H1 (cell line): Measurements from ENCODE around the gene SPTB. TPM values are rescaled to one million over a fixed set of nuclear protein-coding genes. Genes with fewer than 3 reads are reported as not detected.

Experiments
- ASH2L ChIP-seq: fragments of 200-600, 300-600 bp; sonication (generic); IDR thresholded peaks from one replicate; pipeline ENCODE4 v1.7.1; 2017; ENCODE audit warnings: low read length
- BRCA1 ChIP-seq: IDR thresholded peaks from 2 replicates; pipeline ENCODE4 v1.6.1; 2012; ENCODE audit warnings: low read depth, low read length, improper control_type of control experiment
- CBX8 ChIP-seq: fragments of 300-800, 300-1000 bp; sonication (generic); IDR thresholded peaks from 2 replicates; pipeline ENCODE4 v1.7.1; 2016; ENCODE audit warnings: low read depth, low read length, borderline replicate concordance
- CEBPB ChIP-seq: IDR thresholded peaks from 2 replicates; pipeline ENCODE4 v1.6.1; 2012; ENCODE audit warnings: low read depth, low read length
- MAFK ChIP-seq: IDR thresholded peaks from 2 replicates; pipeline ENCODE4 v1.6.1; 2012; ENCODE audit warnings: low read depth, mild to moderate bottlenecking, improper control_type of control experiment, low read length
- POLR2A ChIP-seq, 2 experiments: IDR thresholded peaks; 1 replicate in 1 of 2; 2 replicates in 1 of 2; pipeline ENCODE4 v1.6.1; 2011; ENCODE audit warnings: low read depth in 2 of 2, low read length in 2 of 2, mild to moderate bottlenecking in 2 of 2; ENCODE audit errors: control extremely low read depth in 1 of 2
- TAF7 ChIP-seq: optimal IDR thresholded peaks from 2 replicates; pipeline ENCODE3; 2011; ENCODE audit warnings: low read depth, mild to moderate bottlenecking, inconsistent platforms, low read length, moderate library complexity, borderline replicate concordance
- polyA plus RNA-seq, 7 experiments: library from polyadenylated mRNA; depleted of rRNA in 3 of 7; stranded (reverse) in 5 of 7; unstranded in 2 of 7; fragments of >200 nt in 5 of 7; fragments of 200-250 nt in 2 of 7; gene quantifications; 1 replicate in 5 of 7; 2 replicates in 1 of 7; 4 replicates in 1 of 7; pipeline versions ENCODE4 v1.2.1 to v1.2.3, GENCODE V29; 2011 to 2013; ENCODE audit warnings: missing spikeins in 2 of 7, mixed read lengths in 2 of 7
- total RNA-seq: library from RNA; stranded (reverse); fragmentation: NEBNext Ultra II Directional; extraction: Animal tissue kit (Norgen Biotek cat#: 25700); gene quantifications from 2 replicates; pipeline ENCODE4 v1.2.1, GENCODE V29; 2021

Gene SPTB
- total and polyA plus RNA-seq, 2 of the 8 experiments (the other 6 are each of a cell fraction or from before 2014, with no cell fraction given), result 0.30 to 2.4 TPM

DNA sequence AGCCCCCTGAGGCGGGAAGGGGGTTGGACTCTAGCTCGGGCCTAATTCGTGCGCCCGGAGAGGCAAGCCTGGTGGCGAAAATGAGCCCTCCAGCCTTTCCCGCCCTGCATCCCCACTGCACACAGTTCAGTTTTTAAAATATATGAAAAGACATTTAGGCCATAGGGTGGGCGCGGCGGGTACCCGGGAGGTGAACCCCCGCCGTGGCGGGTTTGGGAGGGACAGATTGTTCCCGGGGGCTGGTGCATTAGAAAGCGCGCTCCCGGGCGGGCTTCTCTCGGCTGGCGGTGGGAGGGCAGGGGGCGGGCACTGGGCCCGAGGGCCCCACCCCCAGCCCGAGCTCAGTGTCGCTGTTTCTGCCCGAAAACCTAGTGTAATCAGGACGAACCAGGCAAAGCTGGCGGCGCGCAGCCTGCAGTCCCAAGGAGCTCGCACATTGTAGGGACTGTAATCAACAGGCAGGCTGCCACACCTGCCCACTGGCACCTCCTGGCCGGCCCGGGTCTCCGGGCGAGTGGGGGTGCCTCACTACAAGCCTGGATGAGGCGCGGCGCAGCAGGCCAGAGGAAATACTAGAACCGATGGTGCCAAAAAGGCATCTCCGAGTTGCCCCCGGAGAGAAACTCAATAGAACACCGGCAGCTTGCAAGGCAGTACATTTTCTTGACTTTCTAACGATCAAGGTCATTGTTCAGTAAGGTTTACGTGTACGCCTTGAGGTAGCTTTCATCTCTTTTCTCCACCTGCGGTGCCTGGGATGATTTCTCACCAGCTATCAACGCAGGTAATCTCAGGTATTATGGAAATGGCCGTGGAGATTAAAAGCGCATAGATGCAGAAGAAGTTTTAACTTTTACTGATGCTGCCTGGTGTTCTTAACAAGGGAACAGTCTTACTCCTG, 764 bp upstream of the SPTB start (continued):
- TF ChIP-seq POLR2A (IDR thresholded peaks at IDR 0.05; ENCODE audit: control extremely low read depth in 1 of 2, low read depth in 2 of 2, low read length in 2 of 2), result peak in 1 of 2 experiments; percentile 28; a peak in 1 of 3 replicates
- TF ChIP-seq MAFK, result no peak
- TF ChIP-seq TAF7, result no peak
- peak; percentile 76 for TF ChIP-seq ASH2L
- no peak for TF ChIP-seq CEBPB
- TF ChIP-seq BRCA1, result no peak
- TF ChIP-seq CBX8, result no peak
